Measurements from ENCODE around the gene PARD3B. TPM values are rescaled to one million over a fixed set of nuclear protein-coding genes. Genes with fewer than 3 reads are reported as not detected.

Gene PARD3B
- total RNA-seq, 1 donor from 2014 or later: 29.4 TPM

GRCh38 chr2:205041472-205042130, 496.3 kb downstream of the PARD3B start:
- DNase-seq (ENCODE audit: low spot score): no peak

GRCh38 chr2:205043285-205043684, 498.0 kb downstream of the PARD3B start:
- DNase-seq (ENCODE audit: low spot score): no peak

GRCh38 chr2:205045706-205046105, 500.4 kb downstream of the PARD3B start:
- DNase-seq (ENCODE audit: low spot score): no peak

- DNase-seq (ENCODE audit: low spot score): no peak
These were observed 502.1 kb downstream of the PARD3B start for GRCh38 chr2:205047273-205047839.

GRCh38 chr2:205051417-205051816, 506.1 kb downstream of the PARD3B start:
- DNase-seq (ENCODE audit: low spot score): no peak

GRCh38 chr2:205052781-205053180, 507.5 kb downstream of the PARD3B start:
- DNase-seq (ENCODE audit: low spot score): no peak

GRCh38 chr2:205053827-205054410, 508.6 kb downstream of the PARD3B start:
- DNase-seq (ENCODE audit: low spot score): no peak

GRCh38 chr2:205054789-205055188, 509.5 kb downstream of the PARD3B start:
- DNase-seq (ENCODE audit: low spot score): no peak

- DNase-seq (ENCODE audit: low spot score): no peak
These were observed 510.0 kb downstream of the PARD3B start for GRCh38 chr2:205055251-205055650.

- no peak for DNase-seq (ENCODE audit: low spot score)
These were observed 510.9 kb downstream of the PARD3B start for GRCh38 chr2:205056151-205056561.

GRCh38 chr2:205058409-205058808, 513.1 kb downstream of the PARD3B start:
- DNase-seq (ENCODE audit: low spot score): no peak

GRCh38 chr2:205060269-205060668, 515.0 kb downstream of the PARD3B start:
- no peak for DNase-seq (ENCODE audit: low spot score)

- DNase-seq (ENCODE audit: low spot score): no peak
These were observed 520.8 kb downstream of the PARD3B start for GRCh38 chr2:205066081-205066480.

GRCh38 chr2:205069928-205070327, 524.7 kb downstream of the PARD3B start:
- DNase-seq (ENCODE audit: low spot score): no peak

GRCh38 chr2:205070889-205071288, 525.6 kb downstream of the PARD3B start:
- DNase-seq (ENCODE audit: low spot score): no peak

GRCh38 chr2:205073433-205074020, 528.3 kb downstream of the PARD3B start:
- no peak for DNase-seq (ENCODE audit: low spot score)

- no peak for DNase-seq (ENCODE audit: low spot score)
These were observed 531.1 kb downstream of the PARD3B start for GRCh38 chr2:205076405-205076804.

GRCh38 chr2:205077159-205077558, 531.9 kb downstream of the PARD3B start:
- no peak for DNase-seq (ENCODE audit: low spot score)

GRCh38 chr2:205078762-205079161, 533.5 kb downstream of the PARD3B start:
- DNase-seq (ENCODE audit: low spot score): no peak

- no peak for DNase-seq (ENCODE audit: low spot score)
These were observed 533.9 kb downstream of the PARD3B start for GRCh38 chr2:205079173-205079572.

- no peak for DNase-seq (ENCODE audit: low spot score)
These were observed 541.4 kb downstream of the PARD3B start for GRCh38 chr2:205086662-205087061.

GRCh38 chr2:205087862-205088261, 542.6 kb downstream of the PARD3B start:
- DNase-seq (ENCODE audit: low spot score): no peak
